GM12878 (cell line): Measurements from ENCODE around the gene TBC1D1. TPM values are rescaled to one million over a fixed set of nuclear protein-coding genes. Genes with fewer than 3 reads are reported as not detected.

Experiments
- ATAC-seq: fragments of 200-7000 bp; cut with Tn5 transposase; 3 replicates; pipeline ENCODE4 v1.9.1; 2020; ENCODE audit warnings: mild to moderate bottlenecking, moderate library complexity
- BruUV-seq: library from RNA; stranded (reverse); fragments of 400-500 nt; replicated peaks from 2 replicates; lab custom pipeline; 2021; lab: Mats Ljungman, UMichigan
- CTCF ChIA-PET: fragments of 300-600 bp; sonication (Branson Sonifier 250); formaldehyde crosslinking; extraction: SDS; loops from one replicate; lab custom pipeline; 2021; ENCODE audit warnings: inconsistent platforms; lab: Yijun Ruan, JAX
- POLR2A ChIA-PET: fragments of 350-600 bp; formaldehyde crosslinking; extraction: SDS; loops from one replicate; lab custom pipeline; 2021; ENCODE audit warnings: inconsistent platforms; lab: Charles Lee
- RAD21 ChIA-PET: fragments of 300-600 bp; sonication (Branson Sonifier 250); formaldehyde crosslinking; loops from one replicate; lab custom pipeline; 2023; ENCODE audit warnings: antibody characterized with exemption; ENCODE audit not compliant: unreplicated experiment; lab: Charles Lee
- SMC1A ChIA-PET: fragments of 300-600 bp; sonication (Branson Sonifier 250); formaldehyde crosslinking; loops from one replicate; lab custom pipeline; 2023; ENCODE audit not compliant: unreplicated experiment, uncharacterized antibody; lab: Charles Lee
- DNase-seq: peaks from one replicate; pipeline ENCODE4 v3.0.0-alpha.2; 2011; ENCODE audit warnings: low read depth, low spot score
- FAIRE-seq: peaks from 3 replicates; lab custom pipeline; 2011; peaks lifted over from hg19 to GRCh38; lab: Jason Lieb, UNC
- H2AFZ ChIP-seq: 2 replicates; pipeline ENCODE4 v1.6.0; 2011; ENCODE audit warnings: low read depth, low read length, control low read depth; ENCODE audit not compliant: control insufficient read depth
- H3K27ac ChIP-seq: 2 replicates; pipeline ENCODE4 v1.5.1; 2011; ENCODE audit warnings: control low read depth; ENCODE audit not compliant: control insufficient read depth, insufficient read depth
- H3K27me3 ChIP-seq, 2 experiments: replicated peaks in 1 of 2; 2 replicates each; pipeline versions ENCODE4 v1.6.0 to v1.6.1; 2011; ENCODE audit warnings: low read length in 1 of 2; ENCODE audit not compliant: control insufficient read depth in 2 of 2, insufficient read depth in 2 of 2
- H3K36me3 ChIP-seq, 2 experiments: 2 replicates each; pipeline ENCODE4 v1.5.1; 2011; ENCODE audit warnings: low read length in 1 of 2; ENCODE audit not compliant: control insufficient read depth in 2 of 2, insufficient read depth in 2 of 2
- H3K4me1 ChIP-seq: 2 replicates; pipeline ENCODE4 v1.6.1; 2011; ENCODE audit warnings: mild to moderate bottlenecking, low read length, moderate library complexity, mixed read lengths; ENCODE audit not compliant: control insufficient read depth, insufficient read depth
- H3K4me2 ChIP-seq: 2 replicates; pipeline ENCODE4 v1.6.0; 2011; ENCODE audit warnings: control low read depth; ENCODE audit not compliant: control insufficient read depth, insufficient read depth
- H3K4me3 ChIP-seq: fragments of 200-600 bp; sonication (generic); 2 replicates; pipeline ENCODE4 v1.5.1; 2016
- H3K79me2 ChIP-seq: 2 replicates; pipeline ENCODE4 v1.6.0; 2011; ENCODE audit warnings: low read length; ENCODE audit not compliant: control insufficient read depth, insufficient read depth
- H3K9ac ChIP-seq: 2 replicates; pipeline ENCODE4 v1.8.0; 2011; ENCODE audit warnings: low read length, control low read depth, mixed read lengths; ENCODE audit not compliant: control insufficient read depth, insufficient read depth
- H3K9me3 ChIP-seq: replicated peaks from 3 replicates; pipeline ENCODE4 v1.5.1; 2011; ENCODE audit warnings: mild to moderate bottlenecking, low read length; ENCODE audit not compliant: control insufficient read depth, insufficient read depth
- H4K20me1 ChIP-seq: 2 replicates; pipeline ENCODE4 v1.6.0; 2011; ENCODE audit not compliant: control insufficient read depth, insufficient read depth
- ATF3 ChIP-seq: IDR thresholded peaks from 2 replicates; pipeline ENCODE4 v1.6.1; 2011; ENCODE audit warnings: low read depth, mild to moderate bottlenecking, low read length, moderate library complexity, borderline replicate concordance; ENCODE audit errors: extremely low read depth
- BMI1 ChIP-seq: fragments of 450-650 bp; IDR thresholded peaks from 2 replicates; pipeline ENCODE4 v1.6.1; 2016; ENCODE audit warnings: mild to moderate bottlenecking, moderate library complexity, borderline replicate concordance
- CHD1 ChIP-seq: IDR thresholded peaks from 2 replicates; pipeline ENCODE4 v1.6.1; 2012; ENCODE audit warnings: low read depth, low read length, improper control_type of control experiment
- CHD2 ChIP-seq: IDR thresholded peaks from 2 replicates; pipeline ENCODE4 v1.6.1; 2011; ENCODE audit warnings: low read depth, low read length, improper control_type of control experiment, borderline replicate concordance
- CREM ChIP-seq: IDR thresholded peaks from 2 replicates; pipeline ENCODE4 v1.6.1; 2014; ENCODE audit warnings: antibody characterized with exemption, low read depth
- EED ChIP-seq: sonication (generic); IDR thresholded peaks from 2 replicates; pipeline ENCODE4 v1.6.1; 2016; ENCODE audit warnings: antibody characterized with exemption, low read depth
- FOS ChIP-seq: IDR thresholded peaks from 3 replicates; pipeline ENCODE4 v1.6.1; 2011; ENCODE audit warnings: borderline replicate concordance; ENCODE audit not compliant: insufficient read length; ENCODE audit errors: extremely low read depth
- HCFC1 ChIP-seq: fragments of 150-350 bp; IDR thresholded peaks from 2 replicates; pipeline ENCODE4 v1.6.1; 2014; ENCODE audit warnings: low read length
- IRF3 ChIP-seq: fragments of 450-650 bp; IDR thresholded peaks from 2 replicates; pipeline ENCODE4 v1.6.1; 2014; ENCODE audit warnings: mild to moderate bottlenecking
- IRF5 ChIP-seq: fragments of 450-650 bp; IDR thresholded peaks from 2 replicates; pipeline ENCODE4 v1.6.1; 2017; ENCODE audit warnings: borderline replicate concordance
- MYC ChIP-seq: IDR thresholded peaks from 2 replicates; pipeline ENCODE4 v1.6.1; 2011; ENCODE audit warnings: mild to moderate bottlenecking, low read length, moderate library complexity, inconsistent platforms; ENCODE audit not compliant: insufficient read depth, insufficient replicate concordance, insufficient read length, severe bottlenecking
- NFIC ChIP-seq: IDR thresholded peaks from 2 replicates; pipeline ENCODE4 v1.6.1; 2012; ENCODE audit warnings: low read depth, mild to moderate bottlenecking, inconsistent platforms, low read length, moderate library complexity
- REST ChIP-seq: IDR thresholded peaks from 2 replicates; pipeline ENCODE4 v1.6.1; 2012; ENCODE audit warnings: mild to moderate bottlenecking, low read depth, low read length
- RFX5 ChIP-seq: IDR thresholded peaks from 2 replicates; pipeline ENCODE4 v1.6.1; 2011; ENCODE audit warnings: low read depth, low read length, improper control_type of control experiment
- SMAD1 ChIP-seq: fragments of 450-650 bp; IDR thresholded peaks from 2 replicates; pipeline ENCODE4 v1.6.1; 2018; ENCODE audit warnings: mild to moderate bottlenecking, low read depth; ENCODE audit not compliant: partially characterized antibody
- TAF1 ChIP-seq: IDR thresholded peaks from 2 replicates; pipeline ENCODE4 v1.6.1; 2011; ENCODE audit warnings: mild to moderate bottlenecking, low read depth, low read length, borderline replicate concordance
- TBL1XR1 ChIP-seq: IDR thresholded peaks from 2 replicates; pipeline ENCODE4 v1.6.1; 2012; ENCODE audit warnings: low read depth, low read length, improper control_type of control experiment
- ZNF274 ChIP-seq: IDR thresholded peaks from one replicate; pipeline ENCODE4 v1.8.0; 2011; ENCODE audit not compliant: insufficient read length, insufficient read depth
- WGBS: methylation state at CpG from one replicate; pipeline ENCODE4 v1.1.6; 2016; ENCODE audit warnings: low lambda C conversion rate; ENCODE audit not compliant: insufficient replicate concordance, insufficient coverage; ENCODE audit errors: missing lambda C conversion rate; 5-methylcytosine and 5-hydroxymethylcytosine counted together
- in situ Hi-C: fragments of 300-500 bp; cut with MboI; formaldehyde crosslinking; loops from 9 replicates; pipeline ENCODE4 v1.14.3; 2018; ENCODE audit warnings: mixed read lengths
- intact Hi-C: fragments of 100-400 bp; cut with micrococcal nuclease; formaldehyde crosslinking; loops from one replicate; pipeline ENCODE4 v1.14.2; 2022; ENCODE audit not compliant: unreplicated experiment
- polyA plus RNA-seq, 11 experiments: library from polyadenylated mRNA; depleted of rRNA in 4 of 11; unstranded in 6 of 11; stranded (reverse) in 5 of 11; fragments of >200 nt; fragmentation: Nextera tagmentation in 4 of 11; fragmentation: Illumina TruSeq in 1 of 11; extraction: Ambion mirVana in 4 of 11; extraction: Trizol in 1 of 11; gene quantifications; 1 replicate in 1 of 11; 2 replicates in 10 of 11; pipeline versions ENCODE4 v1.2.1 to v1.2.3, GENCODE V29; 2011 to 2016; ENCODE audit warnings: inconsistent platforms in 2 of 11, missing spikeins in 2 of 11, low read depth in 1 of 11
- total RNA-seq, 4 experiments: library from RNA; depleted of rRNA in 3 of 4; stranded (reverse); fragments of >200 nt in 3 of 4; fragmentation: Illumina TruSeq in 1 of 4; extraction: Trizol in 1 of 4; gene quantifications; 2 replicates each; pipeline versions ENCODE4 v1.2.1 to v1.2.3, GENCODE V29; 2013 to 2021

Gene TBC1D1
- total and polyA plus RNA-seq, 10 of the 15 experiments (the other 5 are each of a cell fraction or from before 2014, with no cell fraction given) = 5.3 to 102 (median 57.8) TPM

- Histone ChIP-seq H3K27me3 (no peaks in the 10 kb centered on the region), H3K4me2 (no peak overlapping the region), H3K79me2 (no peaks in the 10 kb centered on the region), H4K20me1 (no peaks in the 10 kb centered on the region), H3K4me1 (no peaks in the 10 kb centered on the region; the same call in 1 of the 2 replicates), H3K4me3 (no peak overlapping the region), H3K9me3 (no peaks in the 10 kb centered on the region), H2AFZ (no peak overlapping the region), H3K36me3 (no peaks in the 10 kb centered on the region), H3K27ac (no peak overlapping the region), H3K9ac (no peak overlapping the region)
- BruUV-seq = no TSS peak
- RAD21 ChIA-PET = no interaction called here
- POLR2A ChIA-PET = interaction anchor here (1.5 kb wide), 1 partner anchor 21 kb away, joined by 3 read pairs; no protein-coding TSS in a partner anchor
- 30% methylated on average over 2 of the region's 2 CpGs for WGBS
- CTCF ChIA-PET = interaction anchor here (1.5 kb wide), 1 partner anchor 84 kb away, joined by 4 read pairs; no protein-coding TSS in a partner anchor
- in situ Hi-C loops (no loop called here), intact Hi-C loops (no loop called here)
- DNase-seq (no peak), FAIRE-seq (no peak), ATAC-seq (no peak)
- no peak for TF ChIP-seq HCFC1
- no peak for TF ChIP-seq NFIC
- TF ChIP-seq IRF3 = no peak
- no peak for TF ChIP-seq EED
- TF ChIP-seq MYC = no peak
- no peak for TF ChIP-seq FOS
- TF ChIP-seq TBL1XR1 = no peak
- TF ChIP-seq CREM = no peak
- no peak for TF ChIP-seq BMI1
- TF ChIP-seq SMAD1 = no peak
- TF ChIP-seq ATF3 = no peak
- no peak for TF ChIP-seq IRF5
- no peak for TF ChIP-seq REST
- no peak for TF ChIP-seq TAF1
- no peak for TF ChIP-seq CHD1
- TF ChIP-seq ZNF274 = no peak
- TF ChIP-seq RFX5 = no peak
- no peak for TF ChIP-seq CHD2
- SMC1A ChIA-PET = interaction anchor here (0.7 to 1.8 kb wide), 4 partner anchors 8 to 651 kb away, joined by 3 to 7 read pairs (median 4); no protein-coding TSS in a partner anchor
These were observed 262.5 kb downstream of the TBC1D1 start for GRCh38 chr4:38153387-38153760.
